Neural crest cell (in vitro differentiated cells): ENCODE measurements around the gene MT1F. TPM values are rescaled to one million over a fixed set of nuclear protein-coding genes. Genes with fewer than 3 reads are reported as not detected.
"Not testable (repeated sequence)": the region's sequence is repeated elsewhere in the genome, so short reads cannot be mapped to it uniquely, and the experiment has no call there.

Source experiments
- DNase-seq: peaks from one replicate; pipeline ENCODE4 v3.0.0; 2021; ENCODE audit warnings: low read depth, mixed read lengths, low spot score
- H3K27ac Mint-ChIP-seq: one replicate; pipeline ENCODE4 v1.8.0; 2021; ENCODE audit warnings: mild to moderate bottlenecking, mixed read lengths; ENCODE audit not compliant: unreplicated experiment
- H3K27me3 Mint-ChIP-seq: 2 replicates; pipeline ENCODE4 v1.8.0; 2021; ENCODE audit warnings: low read depth, mild to moderate bottlenecking, mixed read lengths
- H3K36me3 Mint-ChIP-seq: 2 replicates; pipeline ENCODE4 v1.8.0; 2021; ENCODE audit warnings: low read depth, mild to moderate bottlenecking, mixed read lengths
- H3K4me1 Mint-ChIP-seq: 2 replicates; pipeline ENCODE4 v1.8.0; 2021; ENCODE audit warnings: mixed read lengths
- H3K4me3 Mint-ChIP-seq: one replicate; pipeline ENCODE4 v1.8.0; 2021; ENCODE audit warnings: mild to moderate bottlenecking, mixed read lengths
- H3K9me3 Mint-ChIP-seq: 2 replicates; pipeline ENCODE4 v1.8.0; 2021; ENCODE audit warnings: mixed read lengths
- total RNA-seq: library from RNA; stranded (reverse); gene quantifications from 2 replicates; pipeline ENCODE4 v1.2.1, GENCODE V29; 2021
- TF ChIP-seq, protein P1 (sequence below): fragments of 200-600 bp; sonication (generic); conservative IDR thresholded peaks from 2 replicates; pipeline ENCODE4 v1.5.0; 2021; ENCODE audit warnings: antibody characterized with exemption, mild to moderate bottlenecking

MT1F gene
- total RNA-seq, 1 donor from 2014 or later = 1.5 TPM

- Mint-ChIP-seq H3K9me3 (no peaks in the 10 kb centered on the region), H3K27ac (no peak overlapping the region), H3K4me3 (no peak overlapping the region), H3K27me3 (peaks cover 99% of the 10 kb centered on the region), H3K36me3 (no peaks in the 10 kb centered on the region), H3K4me1 (no peaks in the 10 kb centered on the region)
- DNase-seq = no peak
- TF ChIP-seq, protein P1, sequence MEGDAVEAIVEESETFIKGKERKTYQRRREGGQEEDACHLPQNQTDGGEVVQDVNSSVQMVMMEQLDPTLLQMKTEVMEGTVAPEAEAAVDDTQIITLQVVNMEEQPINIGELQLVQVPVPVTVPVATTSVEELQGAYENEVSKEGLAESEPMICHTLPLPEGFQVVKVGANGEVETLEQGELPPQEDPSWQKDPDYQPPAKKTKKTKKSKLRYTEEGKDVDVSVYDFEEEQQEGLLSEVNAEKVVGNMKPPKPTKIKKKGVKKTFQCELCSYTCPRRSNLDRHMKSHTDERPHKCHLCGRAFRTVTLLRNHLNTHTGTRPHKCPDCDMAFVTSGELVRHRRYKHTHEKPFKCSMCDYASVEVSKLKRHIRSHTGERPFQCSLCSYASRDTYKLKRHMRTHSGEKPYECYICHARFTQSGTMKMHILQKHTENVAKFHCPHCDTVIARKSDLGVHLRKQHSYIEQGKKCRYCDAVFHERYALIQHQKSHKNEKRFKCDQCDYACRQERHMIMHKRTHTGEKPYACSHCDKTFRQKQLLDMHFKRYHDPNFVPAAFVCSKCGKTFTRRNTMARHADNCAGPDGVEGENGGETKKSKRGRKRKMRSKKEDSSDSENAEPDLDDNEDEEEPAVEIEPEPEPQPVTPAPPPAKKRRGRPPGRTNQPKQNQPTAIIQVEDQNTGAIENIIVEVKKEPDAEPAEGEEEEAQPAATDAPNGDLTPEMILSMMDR = no peak
Observed at GRCh38 chr16:56669840-56670619, 12.3 kb downstream of the MT1F start.

- Mint-ChIP-seq H3K27me3 (peaks cover 99% of the 10 kb centered on the region), H3K9me3 (no peaks in the 10 kb centered on the region), H3K36me3 (no peaks in the 10 kb centered on the region), H3K27ac (no peak overlapping the region), H3K4me1 (no peaks in the 10 kb centered on the region), H3K4me3 (no peak overlapping the region)
- TF ChIP-seq, protein P1 = no peak
- DNase-seq = no peak
Observed at GRCh38 chr16:56670620-56670934, 12.8 kb downstream of the MT1F start.

DNA sequence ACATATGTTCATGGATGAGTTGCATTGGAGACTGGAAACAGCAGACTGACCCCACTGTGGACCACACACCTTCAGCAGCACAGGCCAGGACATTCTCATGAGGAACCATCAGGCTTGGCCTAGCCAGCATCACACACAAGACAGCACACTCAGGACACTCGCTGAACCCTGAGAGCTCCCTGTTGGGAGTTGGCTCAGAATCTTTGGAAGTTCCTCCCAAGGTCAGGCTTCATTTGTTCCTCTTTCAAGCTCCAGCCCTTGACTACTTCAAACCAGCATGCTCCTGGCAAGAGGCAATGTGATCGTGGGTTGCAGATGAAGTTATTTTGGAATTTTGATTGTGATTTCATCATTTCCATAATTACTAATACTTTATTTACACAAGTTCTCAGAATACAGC, 13.9 kb downstream of the MT1F start:
- peaks cover 98% of the 10 kb centered on the region for H3K27me3 Mint-ChIP-seq
- H3K27ac Mint-ChIP-seq, H3K36me3 Mint-ChIP-seq, H3K9me3 Mint-ChIP-seq, H3K4me3 Mint-ChIP-seq, DNase-seq, H3K4me1 Mint-ChIP-seq: not testable (repeated sequence)

DNA sequence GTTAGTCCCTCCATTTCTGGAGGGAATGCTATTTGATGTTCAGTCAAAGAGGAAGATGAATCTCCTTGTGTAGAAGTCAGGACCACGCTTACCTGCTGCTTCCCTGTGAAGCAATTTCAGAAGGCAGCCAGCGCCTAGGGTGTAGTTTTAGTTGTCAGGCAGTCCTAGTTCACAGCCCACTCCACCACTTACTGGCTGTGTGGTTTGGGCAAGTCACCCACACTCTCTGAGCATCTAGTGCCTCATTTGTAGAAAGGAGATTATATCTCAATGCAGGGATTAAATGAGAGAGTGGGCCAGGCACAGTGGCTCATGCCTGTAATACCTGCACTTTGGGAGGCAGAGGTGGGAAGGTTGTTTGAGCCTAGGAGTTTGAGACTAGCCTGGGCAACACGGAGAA, 14.4 kb downstream of the MT1F start:
- H3K9me3 Mint-ChIP-seq, DNase-seq, H3K4me1 Mint-ChIP-seq, H3K27ac Mint-ChIP-seq, H3K36me3 Mint-ChIP-seq, H3K4me3 Mint-ChIP-seq: not testable (repeated sequence)
- H3K27me3 Mint-ChIP-seq = peaks cover 96% of the 10 kb centered on the region

- Mint-ChIP-seq H3K27ac (no peak overlapping the region), H3K4me1 (no peaks in the 10 kb centered on the region), H3K27me3 (peaks cover 97% of the 10 kb centered on the region), H3K9me3 (no peaks in the 10 kb centered on the region), H3K4me3 (no peak overlapping the region), H3K36me3 (no peaks in the 10 kb centered on the region)
- DNase-seq = no peak
- TF ChIP-seq, protein P1 = no peak
Observed at GRCh38 chr16:56672761-56673536, 15.2 kb downstream of the MT1F start.

- TF ChIP-seq, protein P1 = peak; percentile 71
- Mint-ChIP-seq H3K4me3 (no peak overlapping the region), H3K27me3 (peaks cover 90% of the 10 kb centered on the region), H3K36me3 (no peaks in the 10 kb centered on the region), H3K27ac (no peak overlapping the region), H3K4me1 (no peaks in the 10 kb centered on the region), H3K9me3 (no peaks in the 10 kb centered on the region)
- DNase-seq = no peak
Observed at GRCh38 chr16:56673921-56674320, 16.2 kb downstream of the MT1F start.

GRCh38 chr16:56674570-56674969, 16.8 kb downstream of the MT1F start:
- DNase-seq, H3K4me3 Mint-ChIP-seq, H3K9me3 Mint-ChIP-seq, H3K36me3 Mint-ChIP-seq, H3K27ac Mint-ChIP-seq, H3K4me1 Mint-ChIP-seq: not testable (repeated sequence)
- peaks cover 84% of the 10 kb centered on the region for H3K27me3 Mint-ChIP-seq
